GM12874 (cell line): Measurements from ENCODE around the gene CPNE5.

Experiments
- CTCF ChIP-seq: IDR thresholded peaks from 2 replicates; pipeline ENCODE4 v1.5.1; 2011; ENCODE audit warnings: low read depth, mild to moderate bottlenecking, control low read depth, low read length, moderate library complexity; ENCODE audit not compliant: insufficient read depth

CPNE5 gene

DNA sequence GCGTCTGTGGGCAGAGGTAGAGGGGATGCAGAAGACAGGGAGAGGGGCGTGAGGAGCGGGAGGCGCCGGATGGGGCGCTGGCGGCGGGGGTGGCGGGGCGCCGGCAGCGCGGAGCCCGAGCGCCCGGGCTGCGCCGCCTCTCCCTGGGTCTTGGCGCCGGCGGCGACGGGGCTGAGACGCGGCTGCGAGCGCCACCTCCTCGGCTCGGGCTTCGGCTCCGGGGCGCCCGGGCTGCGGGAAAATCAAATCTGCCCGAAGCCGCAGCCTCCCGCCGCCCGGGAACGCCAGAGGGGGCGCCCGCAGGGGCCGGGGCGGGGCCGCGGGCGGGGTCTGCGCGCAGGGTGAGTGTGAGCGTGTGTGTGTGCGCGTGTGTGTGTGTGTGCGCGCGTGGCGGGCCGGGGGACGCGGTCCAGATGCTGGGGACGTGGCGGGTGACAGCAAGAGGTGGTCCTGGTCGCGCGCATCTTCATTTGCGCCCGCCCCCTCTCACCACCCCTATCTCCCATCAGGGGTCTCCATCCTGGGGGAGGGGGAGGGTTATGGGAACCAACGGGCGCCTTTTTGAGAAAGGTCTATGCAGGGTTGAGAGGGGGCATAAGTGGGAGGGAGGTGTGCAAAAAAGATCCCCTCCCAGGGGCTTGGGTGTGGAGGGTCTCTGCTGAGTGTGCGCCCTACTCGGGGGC is 646 bp upstream of the CPNE5 start:
- TF ChIP-seq CTCF: 0 out of 2 replicates have a peak, but pooled peaks have one; percentile 11

GRCh38 chr6:36837686-36838085 is 1.6 kb downstream of the CPNE5 start:
- TF ChIP-seq CTCF: no peak

DNA sequence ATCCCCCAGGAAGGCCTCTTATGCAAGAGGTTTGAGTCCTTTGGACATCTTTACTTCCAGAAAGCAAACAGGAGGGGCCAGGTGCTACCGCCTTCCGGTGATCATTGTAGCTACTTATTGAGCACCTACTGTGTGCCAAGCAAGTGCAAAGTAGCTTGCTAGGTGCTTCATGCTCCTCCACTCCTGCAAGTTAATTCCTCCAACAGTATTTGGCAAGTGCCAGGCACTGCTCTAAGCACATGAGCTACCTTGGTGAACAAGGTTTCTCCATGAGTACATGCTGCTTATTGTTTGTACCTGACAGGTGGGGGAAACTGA is 2.3 kb downstream of the CPNE5 start:
- TF ChIP-seq CTCF: no peak

DNA sequence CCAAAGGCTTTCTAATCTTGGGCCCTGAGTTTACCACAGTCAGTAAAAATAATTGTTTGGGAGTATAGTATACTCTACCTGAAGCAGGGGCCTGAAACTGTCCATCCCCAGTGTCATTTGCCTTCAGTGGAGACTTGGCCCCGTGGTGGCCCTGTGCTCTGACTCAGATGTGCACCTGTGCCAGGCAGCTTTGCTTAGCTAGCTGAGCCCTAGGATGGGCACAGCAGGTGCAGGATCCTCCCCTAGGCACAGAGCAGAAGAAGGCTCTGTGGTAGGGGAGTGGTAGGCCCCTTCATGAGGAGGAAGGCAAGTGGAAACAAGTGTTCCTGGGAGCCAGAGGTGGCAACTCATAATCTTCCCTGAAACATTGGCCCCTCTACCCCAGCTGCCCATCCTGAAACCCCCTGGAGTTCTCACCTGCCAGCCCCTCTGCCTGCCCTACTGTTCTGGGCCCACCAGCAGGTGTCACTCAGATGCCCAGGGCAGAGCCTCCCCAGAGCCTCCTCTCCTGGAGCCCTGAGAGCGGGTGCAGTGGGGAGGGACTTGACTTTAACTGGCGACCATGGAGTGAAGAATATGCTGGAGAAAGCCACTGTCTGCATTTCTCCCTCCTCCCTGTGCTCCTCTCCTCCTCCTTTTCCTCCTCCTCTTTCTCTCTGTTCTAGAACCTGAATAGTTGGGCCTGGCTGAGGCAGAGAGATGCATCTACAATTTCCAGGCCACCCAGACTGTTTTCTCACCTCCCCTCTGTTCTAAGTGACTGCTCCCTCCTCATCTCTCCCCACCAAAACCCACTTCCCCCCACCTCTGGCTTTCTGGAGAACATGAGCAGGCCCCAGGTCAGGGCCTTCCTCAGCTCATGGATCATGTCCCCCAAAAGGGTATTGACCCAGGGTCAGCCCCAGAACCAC is 2.9 kb downstream of the CPNE5 start:
- TF ChIP-seq CTCF: peak; percentile 29; the same call in 1 of the 2 replicates

GRCh38 chr6:36834576-36835341 is 4.5 kb downstream of the CPNE5 start:
- no peak for TF ChIP-seq CTCF

DNA sequence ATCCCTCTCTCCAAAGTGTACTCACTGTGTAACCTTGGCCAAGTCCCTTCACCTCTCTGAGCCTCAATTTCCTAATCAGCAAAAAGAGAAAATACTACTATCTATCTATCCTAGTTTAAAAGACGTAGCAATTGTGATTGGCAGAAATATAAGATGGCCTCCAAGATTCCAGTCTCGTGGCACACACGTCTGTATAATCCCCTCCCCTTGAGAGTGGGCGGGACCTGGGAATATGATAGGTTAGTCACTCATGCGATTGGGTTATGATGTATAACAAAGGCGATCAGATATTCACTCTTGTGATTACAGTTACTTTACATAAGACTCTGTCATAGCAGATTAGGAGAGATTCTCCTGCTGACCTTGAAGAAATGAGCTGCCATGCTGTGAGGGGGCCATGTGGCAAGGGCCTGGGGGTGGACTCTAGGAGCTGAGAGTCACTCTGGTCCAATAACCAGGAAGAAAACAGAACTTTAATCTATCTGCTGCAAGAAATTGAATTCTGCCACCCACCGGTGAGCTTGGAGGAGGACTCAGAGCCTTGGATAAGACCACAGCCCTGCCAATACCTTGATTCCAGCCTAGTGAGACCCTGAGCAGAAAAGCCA is 6.0 kb downstream of the CPNE5 start:
- no peak for TF ChIP-seq CTCF

- no peak for TF ChIP-seq CTCF
Observed at GRCh38 chr6:36832313-36832712, 6.9 kb downstream of the CPNE5 start.
